Measurements from ENCODE around the gene CSTF3.
"Not testable (repeated sequence)": the region's sequence is repeated elsewhere in the genome, so short reads cannot be mapped to it uniquely, and the experiment has no call there.

The CSTF3 gene

DNA sequence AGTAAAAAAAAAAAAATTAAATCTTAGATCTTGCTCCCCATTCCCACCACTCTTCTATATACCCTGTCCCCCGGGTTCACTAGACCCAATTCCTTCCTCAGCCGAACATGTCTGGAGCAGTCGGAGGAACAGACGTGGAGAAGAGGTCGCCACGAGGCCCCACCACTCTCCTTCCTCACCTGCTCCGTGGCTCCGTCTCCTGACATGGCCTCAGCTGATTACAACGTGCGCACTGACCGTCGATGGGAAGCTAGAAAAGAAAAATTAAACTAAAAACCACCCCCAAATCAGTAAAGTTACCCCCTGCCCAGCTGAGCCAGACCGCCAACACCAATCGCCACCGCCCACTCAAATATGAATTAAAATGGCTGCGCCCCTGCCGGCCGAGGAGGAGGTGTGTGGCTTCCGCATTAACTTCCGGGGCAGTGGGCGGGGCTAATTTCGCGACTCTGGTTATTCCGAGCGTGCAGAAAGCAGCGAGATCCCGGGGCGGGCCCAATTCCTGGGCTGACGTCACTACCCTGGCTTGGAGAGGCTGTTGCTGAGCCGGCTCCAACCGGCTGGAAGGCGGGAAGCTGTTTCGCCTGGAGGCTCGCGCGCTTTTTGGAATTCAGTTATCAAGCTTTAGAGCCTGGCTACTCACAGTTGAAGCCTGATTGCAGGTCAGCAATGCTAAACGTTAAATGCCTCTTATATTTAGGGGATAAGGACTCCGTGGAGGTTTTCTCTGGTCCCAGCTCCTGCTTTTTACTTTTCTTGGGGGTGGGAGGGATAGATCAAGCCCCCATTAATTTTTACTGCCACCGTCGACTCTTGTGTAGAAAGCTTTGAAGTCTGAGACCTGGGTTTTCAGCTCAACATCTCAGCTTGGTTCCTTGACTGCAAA, at the start of gene CSTF3:
Gene CSTF3, minus strand, starts transcription at position 361 of the 886 bp plus-strand sequence. Its CDS starts 155 bp downstream, at position 206.
- peak; percentile 99 for DNase-seq

DNA sequence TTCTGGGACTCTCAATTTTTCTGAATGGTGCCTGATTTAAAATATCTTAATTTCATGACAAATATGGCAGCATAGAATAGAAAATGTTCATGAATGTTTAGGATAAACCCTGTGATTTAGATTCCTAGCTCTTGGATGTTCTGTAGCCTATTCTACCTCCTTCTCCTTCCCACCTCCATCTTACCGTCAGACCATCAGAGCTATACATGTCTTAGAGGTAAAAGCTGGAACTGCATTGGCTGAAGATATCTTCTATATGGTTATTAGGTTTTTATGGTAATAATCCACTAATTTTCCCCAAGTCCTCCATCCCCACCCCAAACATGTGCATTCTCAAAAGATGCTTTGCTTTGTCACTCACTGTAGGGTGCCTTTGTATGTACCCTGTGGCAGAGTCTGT, 46.9 kb upstream of the CSTF3 start:
- DNase-seq = no peak

DNA sequence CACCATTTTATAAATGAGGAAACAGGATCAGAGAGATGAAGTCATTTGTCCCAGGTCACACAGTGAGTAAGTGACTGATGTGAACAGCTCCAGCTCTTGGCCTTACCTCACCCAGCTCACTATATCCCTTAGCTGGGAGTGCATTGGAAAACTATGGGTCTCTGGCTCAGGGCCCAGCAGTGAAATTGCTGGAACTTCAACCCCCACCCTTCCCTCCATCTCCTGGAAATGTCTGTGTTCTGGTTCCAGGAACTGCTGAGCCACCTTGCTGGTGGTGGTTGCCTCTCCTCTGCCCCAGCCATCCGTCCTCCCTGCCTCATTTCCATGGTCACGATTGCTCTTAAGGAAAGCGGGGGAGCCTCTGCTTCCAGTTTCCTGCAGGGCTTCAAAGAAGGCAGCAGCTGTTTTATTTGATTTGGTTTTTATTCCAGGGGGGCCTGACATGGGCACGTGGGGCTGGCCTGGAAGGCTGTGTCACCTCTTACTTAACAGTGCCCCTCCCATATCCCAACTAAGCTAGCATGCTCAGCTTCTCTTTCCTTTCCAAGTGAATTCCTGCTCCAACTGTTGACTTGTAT, 46.2 kb upstream of the CSTF3 start:
- DNase-seq = no peak

DNA sequence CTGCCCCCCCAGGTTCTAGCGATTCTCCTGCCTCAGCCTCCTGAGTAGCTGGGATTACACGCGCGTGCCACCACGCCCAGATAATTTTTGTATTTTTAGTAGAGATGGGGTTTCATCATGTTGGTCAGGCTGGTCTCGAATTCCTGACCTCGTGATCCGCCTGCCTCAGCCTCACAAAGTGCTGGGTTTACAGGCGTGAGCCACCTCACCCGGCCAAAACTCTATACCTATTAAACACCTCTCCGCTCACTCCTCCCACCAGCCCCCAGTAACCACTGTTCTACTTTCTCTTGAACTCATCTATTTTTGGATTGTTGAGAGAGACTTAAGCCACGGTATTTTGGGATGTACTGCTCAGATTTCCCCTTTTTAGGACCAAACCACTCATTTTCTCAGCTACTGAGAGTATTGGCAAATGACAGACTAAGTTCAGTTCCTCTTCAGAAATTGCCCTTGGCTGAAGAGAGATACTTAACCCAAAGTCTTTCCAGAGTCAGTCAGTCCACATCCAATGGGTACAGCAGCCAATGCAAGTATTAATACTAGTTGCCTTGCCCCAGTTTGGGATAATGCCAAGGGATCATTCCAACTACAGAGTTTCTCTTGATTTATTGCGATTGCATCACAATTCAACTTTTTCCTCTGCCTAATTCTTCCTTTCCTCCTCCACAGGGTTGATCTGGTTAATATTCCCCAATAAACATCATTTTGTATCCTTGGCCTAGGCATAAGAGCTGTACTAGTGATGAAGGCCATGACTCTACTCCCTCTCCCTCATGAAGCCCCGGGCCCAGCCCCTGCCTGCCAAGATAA, 36.8 kb upstream of the CSTF3 start:
- DNase-seq = no peak

DNA sequence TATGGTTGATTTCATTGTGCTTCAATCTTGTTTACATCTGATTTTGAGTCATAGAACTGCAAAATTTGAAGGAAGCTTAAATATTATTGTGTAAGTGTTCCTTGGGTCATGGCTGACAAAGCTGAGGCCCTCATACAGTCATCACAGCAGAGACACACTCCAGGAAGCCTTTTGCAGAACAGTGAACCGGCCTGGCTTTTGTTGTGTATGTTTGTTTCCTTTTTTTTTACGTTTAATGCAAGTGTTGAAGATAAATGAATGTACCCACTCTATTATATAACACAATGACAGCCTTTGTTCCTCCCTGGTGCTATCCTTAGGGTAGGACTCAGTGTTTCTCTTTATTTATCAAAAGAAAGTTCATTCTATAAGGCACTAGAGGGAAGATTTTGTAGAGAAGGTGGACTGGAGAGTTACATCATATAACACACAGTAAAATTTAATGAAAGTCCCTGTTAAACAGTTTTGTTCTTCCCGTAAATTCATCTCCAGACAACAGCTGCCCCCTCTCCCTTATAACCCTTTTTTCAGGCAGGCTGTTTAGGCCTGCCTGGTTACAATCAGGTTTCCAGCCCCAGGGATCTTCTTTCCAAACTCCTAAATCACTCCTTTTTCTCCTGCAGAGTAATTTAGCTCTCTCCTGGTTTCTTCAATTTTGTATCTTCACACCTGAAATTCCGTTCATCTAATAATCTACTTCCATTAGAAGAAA, 34.3 kb upstream of the CSTF3 start:
- peak; percentile 1 for DNase-seq

DNA sequence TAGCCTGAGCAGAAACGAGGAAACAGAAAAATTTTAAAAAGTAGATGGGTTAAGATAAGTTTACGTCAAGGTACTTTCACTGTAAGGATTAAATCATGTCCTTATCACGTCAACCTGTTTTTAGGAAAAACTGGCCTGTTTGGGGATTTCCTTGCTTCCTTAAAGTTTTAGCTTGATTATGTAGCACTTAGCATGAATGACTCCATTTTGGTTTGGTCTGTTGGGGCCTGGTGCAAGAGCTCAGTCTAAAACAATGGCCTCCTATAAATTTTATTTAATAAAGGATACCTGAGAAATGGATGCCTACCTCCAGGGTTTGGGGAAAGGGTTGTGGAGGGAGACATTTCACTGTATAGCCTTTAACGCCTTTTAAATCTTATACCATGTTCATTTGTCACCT, 33.2 kb upstream of the CSTF3 start:
- no peak for DNase-seq

DNA sequence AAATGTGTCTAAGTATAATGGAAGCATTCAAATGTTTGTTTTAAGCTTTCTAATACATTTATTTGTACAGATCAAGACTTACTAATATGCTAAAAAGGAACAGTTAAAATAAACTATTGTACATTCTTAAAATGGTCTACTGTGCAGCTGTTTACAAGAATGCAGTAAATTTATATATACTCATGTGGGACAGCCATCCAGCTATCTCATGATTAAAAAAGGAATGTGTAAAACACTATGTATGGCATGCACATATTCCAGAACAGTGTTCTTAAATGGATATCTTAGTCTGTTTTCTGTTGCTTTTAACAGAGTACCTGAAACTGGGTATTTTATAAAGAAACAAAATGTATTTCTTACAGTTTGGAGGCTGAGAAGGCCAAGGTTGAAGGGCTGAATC, 30.2 kb upstream of the CSTF3 start:
- DNase-seq = no peak

DNA sequence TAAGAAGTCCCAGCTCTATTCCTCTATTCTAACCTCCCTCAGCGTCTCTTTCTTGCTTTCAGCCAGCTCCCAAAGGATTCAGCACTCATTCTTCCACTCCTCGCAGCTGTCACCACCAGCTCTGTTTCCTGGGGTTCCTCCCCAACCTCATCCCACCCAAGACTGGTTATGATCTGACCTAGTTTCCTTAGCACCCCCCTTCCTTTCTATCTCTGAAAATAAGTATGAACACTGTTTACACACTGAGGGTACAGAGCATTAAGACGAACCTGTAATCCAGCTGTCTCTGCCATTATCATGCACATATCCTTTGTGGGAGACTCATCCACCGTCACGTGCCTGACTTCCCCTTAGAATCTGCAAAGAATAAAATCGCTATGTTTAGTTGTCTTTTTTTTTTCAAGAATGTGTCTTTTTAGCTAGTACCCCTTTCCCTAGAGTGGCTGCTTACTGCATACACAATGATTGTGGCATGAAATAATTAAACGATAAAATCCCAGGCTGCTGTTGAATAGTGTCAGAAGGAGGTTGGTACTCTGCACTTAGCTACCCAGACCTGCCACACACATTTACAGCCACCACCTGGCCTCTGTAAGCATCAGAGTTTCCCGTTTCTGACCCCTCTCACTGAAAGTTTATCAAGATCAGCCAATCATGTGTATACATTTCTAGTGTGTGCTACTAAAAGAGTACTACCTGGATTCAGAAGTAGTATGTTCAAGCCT, 26.9 kb upstream of the CSTF3 start:
- DNase-seq = no peak

DNA sequence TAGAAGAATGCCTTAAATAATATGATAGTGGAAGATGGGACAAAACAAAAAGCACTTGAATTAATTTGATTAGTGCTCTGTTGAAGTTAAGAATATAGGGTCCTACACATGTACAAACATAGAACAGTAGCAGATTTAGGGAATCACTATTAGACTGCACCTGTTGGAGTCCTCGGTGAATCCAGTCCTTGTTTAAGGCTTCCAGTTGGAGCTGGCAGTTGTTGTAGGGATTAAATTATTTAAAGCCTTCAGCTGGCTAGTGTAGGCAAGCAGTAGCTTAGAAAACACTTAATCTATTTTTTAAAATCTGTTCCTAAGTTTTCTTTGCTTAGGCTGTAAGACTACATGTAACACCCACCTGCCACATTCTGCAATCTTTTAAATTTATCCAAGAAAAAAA, 24.5 kb upstream of the CSTF3 start:
- no peak for DNase-seq

DNA sequence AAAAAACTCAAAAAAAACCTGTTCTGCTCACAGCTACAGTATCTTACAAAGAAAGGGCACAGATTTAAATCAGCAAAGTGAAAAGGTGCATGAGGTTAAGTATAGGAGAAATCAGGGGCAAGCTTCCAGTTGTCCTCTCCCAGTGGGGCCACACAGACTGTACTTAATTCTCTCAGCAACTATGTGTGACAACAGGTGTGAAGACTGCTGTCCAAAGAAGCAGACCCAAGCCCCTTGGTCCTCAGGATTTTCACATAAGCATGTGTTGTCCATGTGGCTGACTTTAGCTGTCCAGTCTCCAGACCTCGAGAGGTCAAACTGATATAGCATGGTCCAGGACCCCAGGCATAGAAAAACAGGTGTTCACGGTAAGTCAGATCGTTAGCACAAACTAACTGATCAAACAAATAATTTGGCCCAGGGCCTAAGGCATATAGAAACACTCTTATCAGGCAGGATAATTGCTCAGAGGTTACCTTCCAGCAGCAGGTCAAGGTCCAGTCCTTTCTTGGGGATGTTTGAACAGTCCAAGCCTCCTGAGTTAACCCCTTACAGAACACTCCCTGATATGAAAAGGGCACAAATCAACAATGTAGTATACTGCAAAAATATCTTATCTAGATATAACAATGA, 21.1 kb upstream of the CSTF3 start:
- DNase-seq = peak; percentile 10

DNA sequence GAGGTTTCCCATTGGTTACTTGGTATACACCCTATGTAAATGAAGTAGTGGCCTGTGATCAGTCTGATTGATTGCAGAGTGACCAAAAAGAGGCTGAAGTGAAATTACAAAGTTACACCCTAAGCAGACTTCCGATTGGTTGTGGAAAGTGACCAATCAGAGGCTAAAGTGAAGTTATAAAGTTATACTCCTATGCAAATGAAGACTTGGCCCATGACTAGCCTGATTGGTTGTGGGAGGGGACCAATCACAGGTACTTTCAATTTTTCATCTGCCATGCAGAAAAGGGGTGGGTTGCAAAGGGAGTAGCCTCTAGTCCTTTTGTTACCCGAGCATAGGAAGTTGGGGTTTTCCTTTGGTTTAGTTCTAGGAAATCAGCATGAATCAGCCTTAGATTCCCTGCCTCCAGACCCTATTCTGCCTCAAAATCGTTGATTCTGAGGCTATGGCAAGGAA, 18.1 kb upstream of the CSTF3 start:
- DNase-seq = no peak

DNA sequence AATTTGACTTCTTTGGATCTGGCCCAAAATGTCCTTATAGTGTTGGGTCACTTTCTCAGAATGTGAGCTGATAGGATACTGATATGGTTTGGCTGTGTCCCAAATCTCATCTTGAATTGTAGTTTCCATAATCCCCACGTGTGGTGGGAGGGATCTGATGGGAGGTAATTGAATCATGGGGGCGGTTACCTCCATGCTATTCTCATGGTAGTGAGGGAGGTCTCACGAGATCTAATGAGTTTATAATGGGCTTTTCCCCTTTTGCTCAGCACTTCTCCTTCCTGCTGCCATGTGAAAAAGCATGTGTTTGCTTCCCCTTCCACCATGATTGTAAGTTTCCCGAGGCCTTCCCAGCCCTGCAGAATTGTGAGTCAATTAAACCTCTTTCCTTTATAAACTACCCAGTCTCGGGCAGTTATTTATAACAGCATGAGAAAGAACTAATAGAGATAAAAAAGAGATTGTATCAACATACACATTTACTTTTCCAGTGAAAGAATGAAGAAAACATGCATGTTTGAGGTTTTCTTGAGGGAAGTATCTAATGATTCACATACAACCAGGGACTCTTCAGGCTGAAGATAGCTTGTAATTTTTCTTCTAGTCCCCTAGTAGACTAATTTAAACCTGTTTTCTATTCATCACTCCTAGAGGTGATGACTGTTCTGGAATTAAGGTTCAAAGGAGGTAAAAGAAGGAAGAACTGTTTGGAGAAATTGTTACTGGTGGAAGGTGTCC, 17.3 kb upstream of the CSTF3 start:
- no peak for DNase-seq

DNA sequence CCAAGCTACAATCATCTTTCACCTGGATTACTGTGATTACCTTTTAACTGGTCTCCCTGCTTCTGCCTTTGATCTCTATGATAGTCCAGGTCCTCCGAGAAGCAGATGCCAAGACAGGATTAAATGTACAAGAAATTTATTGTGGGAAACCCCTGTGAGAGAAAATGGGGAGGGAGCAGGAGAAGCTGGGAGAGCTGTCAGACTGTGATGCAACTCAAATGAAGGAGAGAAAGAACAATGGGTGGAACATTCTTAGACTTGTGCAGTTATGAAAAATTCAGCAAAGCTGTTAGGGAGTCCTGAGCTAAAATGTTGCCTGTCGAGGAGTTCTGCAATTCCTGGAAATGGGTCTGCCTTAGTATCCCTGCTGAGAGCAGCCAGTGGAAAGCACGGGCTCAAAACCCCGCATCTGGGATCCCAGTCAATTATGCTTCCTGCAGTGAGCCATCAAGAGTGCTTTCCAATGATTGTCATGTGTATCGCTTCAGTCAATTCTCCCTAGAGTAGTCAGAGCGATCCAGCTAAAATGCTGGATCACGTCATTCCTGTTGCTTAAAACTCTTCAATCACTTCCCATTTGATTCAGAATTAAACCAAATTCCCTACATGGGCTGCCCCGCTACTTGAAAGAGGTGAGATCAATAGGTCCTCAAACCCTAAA, 16.5 kb upstream of the CSTF3 start:
- no peak for DNase-seq

DNA sequence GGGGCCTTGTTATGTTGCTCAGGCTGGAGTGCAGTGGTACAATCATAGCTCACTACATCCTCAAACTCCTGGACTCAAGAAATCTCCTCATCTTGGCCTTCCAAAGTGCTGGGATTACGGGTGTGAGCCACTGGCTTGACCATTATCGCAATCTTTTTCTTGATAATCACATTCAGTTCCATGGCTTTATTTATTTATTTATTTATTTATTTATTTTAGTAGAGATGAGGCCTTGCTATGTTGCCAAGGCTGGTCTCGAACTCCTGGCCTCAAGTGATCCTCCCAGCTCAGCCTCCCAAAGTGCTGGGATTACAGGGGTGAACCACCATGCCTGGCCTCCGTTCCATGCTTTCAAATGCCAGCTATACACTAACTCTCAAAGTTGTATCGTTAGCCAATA, 15.5 kb upstream of the CSTF3 start:
- not testable (repeated sequence) for DNase-seq

DNA sequence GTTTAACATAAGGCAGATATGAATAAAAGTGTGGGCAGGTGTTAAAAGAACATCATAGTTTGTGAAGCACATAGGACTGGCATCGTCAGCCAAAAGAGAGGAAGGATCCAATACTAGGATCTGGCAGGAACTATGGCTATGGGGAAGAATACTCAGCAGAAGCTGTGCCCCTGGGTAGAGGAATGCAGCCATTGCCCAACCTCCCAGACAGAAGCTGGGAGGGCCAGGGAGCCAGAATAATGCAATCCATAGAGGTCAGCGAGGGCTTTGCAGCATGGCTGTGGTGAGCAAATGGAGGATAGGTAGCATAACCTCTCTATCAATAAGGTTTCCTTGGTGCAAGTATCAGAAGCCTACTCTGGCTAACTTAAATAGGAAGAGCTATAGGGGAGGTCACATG, 11.7 kb upstream of the CSTF3 start:
- DNase-seq = no peak

DNA sequence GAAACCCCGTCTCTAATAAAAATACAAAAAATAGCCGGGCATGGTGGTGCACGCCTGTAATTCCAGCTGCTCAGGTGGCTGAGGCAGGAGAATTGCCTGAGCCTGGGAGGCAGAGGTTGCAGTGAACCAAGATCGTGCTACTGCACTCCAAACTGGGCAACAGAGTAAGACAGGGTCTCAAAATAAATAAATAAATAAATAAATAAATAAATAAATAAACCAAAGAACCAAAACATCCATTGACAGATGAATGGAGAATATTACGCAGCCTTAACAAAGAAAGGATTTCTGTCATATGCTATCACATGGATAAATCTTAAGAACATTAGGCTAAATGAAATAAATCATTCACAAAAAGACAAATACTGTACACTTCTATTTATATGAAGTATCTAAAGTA, 11.1 kb upstream of the CSTF3 start:
- no peak for DNase-seq

DNA sequence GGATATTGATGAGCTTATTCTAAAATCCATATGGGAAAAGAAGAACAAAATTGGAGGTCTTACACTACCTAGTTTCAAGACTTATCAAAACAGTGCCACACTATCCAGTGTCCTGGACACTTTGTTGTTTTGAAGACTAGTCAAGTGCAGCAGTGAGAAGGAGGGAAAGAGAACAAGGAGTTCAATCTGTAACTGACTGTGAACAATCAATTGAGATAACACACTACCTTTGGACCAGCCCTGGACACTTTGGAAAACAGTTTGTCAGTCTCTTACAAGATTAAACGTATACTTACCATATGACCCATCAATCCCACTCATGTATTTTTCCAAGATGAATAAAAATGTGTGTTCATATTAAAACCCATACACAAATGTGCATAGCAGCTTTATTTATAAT, 10.0 kb upstream of the CSTF3 start:
- no peak for DNase-seq

DNA sequence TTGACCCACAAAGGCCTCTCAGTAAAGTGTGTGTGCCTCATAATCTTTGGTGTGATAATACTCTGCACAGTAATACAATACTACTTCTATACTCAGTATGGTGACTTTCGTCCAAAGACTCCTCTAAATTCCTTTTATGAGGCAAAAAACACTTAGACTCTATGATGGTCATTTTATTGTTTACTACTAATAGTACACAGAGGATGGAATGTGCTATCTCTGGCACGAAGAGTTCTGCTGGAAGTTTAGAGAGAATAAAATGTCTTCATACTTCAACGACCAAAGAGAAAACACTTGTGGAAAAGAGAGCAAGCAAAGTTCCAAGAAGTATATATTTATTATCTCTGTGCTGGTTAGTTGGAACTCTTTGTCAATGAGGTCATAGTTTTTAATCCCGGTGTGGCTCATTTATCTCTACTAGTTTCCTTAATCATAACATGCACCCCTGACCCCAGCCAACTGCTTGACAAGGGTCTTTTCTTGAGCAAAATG, 7.5 kb upstream of the CSTF3 start:
- no peak for DNase-seq

DNA sequence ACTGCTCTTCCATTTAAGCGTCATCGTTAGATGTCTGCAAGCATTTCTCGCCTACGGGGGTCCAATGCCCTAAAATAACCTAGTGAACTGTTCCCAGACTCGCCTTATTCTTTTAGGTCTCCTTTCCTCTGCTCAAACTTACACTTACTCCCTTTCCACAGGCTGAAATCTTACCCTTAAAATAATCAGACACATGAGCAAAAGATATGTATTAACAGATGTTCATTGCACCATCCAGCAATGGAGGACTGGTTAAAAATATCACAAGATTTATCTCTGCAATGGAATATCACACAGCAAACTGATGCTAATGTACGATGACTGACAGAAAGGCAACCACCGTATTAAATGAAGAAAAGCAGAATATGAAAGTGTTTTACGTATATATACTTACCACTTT, 1.6 kb upstream of the CSTF3 start:
- DNase-seq = no peak

DNA sequence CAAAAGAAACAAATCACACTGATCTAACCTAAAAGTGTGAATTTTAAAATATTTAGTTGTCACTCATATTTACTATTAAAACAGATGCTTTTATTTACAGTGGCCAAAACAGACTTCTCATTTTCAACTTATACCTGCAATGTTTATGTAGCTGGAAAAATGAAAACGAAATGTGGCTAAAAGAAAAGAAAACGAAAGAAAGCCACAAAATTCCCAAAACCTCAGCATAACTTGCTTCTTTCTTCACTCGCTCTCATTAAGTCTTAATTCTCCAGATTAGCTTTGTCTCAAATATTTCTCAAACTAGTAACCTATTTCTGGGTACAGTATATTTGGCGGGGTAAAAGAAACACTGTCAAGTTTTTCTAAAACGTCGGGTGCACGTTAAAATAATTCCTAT, 693 bp downstream of the CSTF3 start:
- no peak for DNase-seq
